ENCODE results near the gene SETDB2. TPM values are rescaled to one million over a fixed set of nuclear protein-coding genes. Genes with fewer than 3 reads are reported as not detected.

The SETDB2 gene
- polyA plus RNA-seq, 1 donor (not counting 4 experiments of a cell fraction or from before 2014, with no cell fraction given) = 5.6 TPM

DNA sequence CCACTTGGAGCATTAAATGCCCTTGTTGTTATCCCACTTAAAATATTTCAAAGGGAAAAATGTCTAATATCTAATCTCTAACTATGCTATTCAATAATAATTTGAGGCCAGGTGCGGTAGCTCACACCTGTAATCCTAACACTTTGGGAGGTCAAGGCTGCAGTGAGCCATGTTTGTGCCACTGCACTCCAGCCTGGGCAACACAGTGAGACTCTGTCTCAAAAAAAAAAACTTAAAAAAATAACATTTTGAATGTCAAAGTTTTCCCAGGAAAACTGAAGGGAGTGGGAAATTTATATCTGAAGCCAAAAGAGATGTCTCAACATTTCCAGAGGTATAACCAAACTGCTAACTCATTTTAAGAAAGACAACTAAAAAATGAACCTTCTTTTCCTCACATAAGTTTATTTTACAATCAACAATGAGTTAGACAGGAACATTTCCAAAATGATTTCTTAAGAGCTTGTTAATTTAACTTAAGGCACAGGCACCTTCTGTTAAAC, 48.1 kb upstream of the SETDB2 start:
- Histone ChIP-seq H3K9ac (ENCODE audit: control insufficient read depth, extremely low read depth, insufficient read depth, low read length) (no peak overlapping the region), H3K4me3 (ENCODE audit: control insufficient read depth in 2 of 3, extremely low read depth in 1 of 3, insufficient read depth in 2 of 3, low read depth in 1 of 3, low read length in 3 of 3) (no peak overlapping the region), H3K79me2 (ENCODE audit: control insufficient read depth, insufficient read depth, low read length) (no peaks in the 10 kb centered on the region), H4K20me1 (ENCODE audit: control insufficient read depth, extremely low read depth, insufficient read depth, low read length) (no peaks in the 10 kb centered on the region), H3K4me2 (ENCODE audit: control insufficient read depth, extremely low read depth, insufficient read depth, low read depth, low read length) (no peak overlapping the region), H3K9me1 (ENCODE audit: control insufficient read depth, extremely low read depth, insufficient read depth, low read length) (no peaks in the 10 kb centered on the region), H3K4me1 (ENCODE audit: control insufficient read depth, extremely low read depth, insufficient read depth, low read length) (no peaks in the 10 kb centered on the region), H2AFZ (ENCODE audit: control insufficient read depth, low read length) (no peak overlapping the region), H3K36me3 (ENCODE audit: control insufficient read depth in 2 of 2, extremely low read depth in 1 of 2, insufficient read depth in 2 of 2, low read length in 2 of 2) (no peaks in the 10 kb centered on the region), H3K27ac (ENCODE audit: control insufficient read depth, insufficient read depth, low read length) (no peak overlapping the region), H3K9me3 (ENCODE audit: control insufficient read depth, low read depth, low read length) (no peaks in the 10 kb centered on the region), H3K27me3 (ENCODE audit: control insufficient read depth, extremely low read depth, insufficient read depth, low read length) (no peaks in the 10 kb centered on the region)
- FAIRE-seq = no peak
- DNase-seq (ENCODE audit: low read depth, low spot score) = no peak
- TF ChIP-seq, protein P1, sequence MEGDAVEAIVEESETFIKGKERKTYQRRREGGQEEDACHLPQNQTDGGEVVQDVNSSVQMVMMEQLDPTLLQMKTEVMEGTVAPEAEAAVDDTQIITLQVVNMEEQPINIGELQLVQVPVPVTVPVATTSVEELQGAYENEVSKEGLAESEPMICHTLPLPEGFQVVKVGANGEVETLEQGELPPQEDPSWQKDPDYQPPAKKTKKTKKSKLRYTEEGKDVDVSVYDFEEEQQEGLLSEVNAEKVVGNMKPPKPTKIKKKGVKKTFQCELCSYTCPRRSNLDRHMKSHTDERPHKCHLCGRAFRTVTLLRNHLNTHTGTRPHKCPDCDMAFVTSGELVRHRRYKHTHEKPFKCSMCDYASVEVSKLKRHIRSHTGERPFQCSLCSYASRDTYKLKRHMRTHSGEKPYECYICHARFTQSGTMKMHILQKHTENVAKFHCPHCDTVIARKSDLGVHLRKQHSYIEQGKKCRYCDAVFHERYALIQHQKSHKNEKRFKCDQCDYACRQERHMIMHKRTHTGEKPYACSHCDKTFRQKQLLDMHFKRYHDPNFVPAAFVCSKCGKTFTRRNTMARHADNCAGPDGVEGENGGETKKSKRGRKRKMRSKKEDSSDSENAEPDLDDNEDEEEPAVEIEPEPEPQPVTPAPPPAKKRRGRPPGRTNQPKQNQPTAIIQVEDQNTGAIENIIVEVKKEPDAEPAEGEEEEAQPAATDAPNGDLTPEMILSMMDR (optimal IDR thresholded peaks at IDR 0.05 in 1 of 3, IDR thresholded peaks at IDR 0.05 in 1 of 3, conservative IDR thresholded peaks at IDR 0.05 in 1 of 3; ENCODE audit: extremely low read depth in 1 of 3, insufficient read depth in 2 of 3, low read length in 3 of 3) = no peak
- no peak for TF ChIP-seq EZH2 (IDR thresholded peaks at IDR 0.05; ENCODE audit: low read length)
- dilution Hi-C loops (cut with MboI; ENCODE audit: extremely low pct_ligation_motif_present, low sequenced_read_pairs) = no loop called here

GRCh38 chr13:49399801-49400472, 44.1 kb upstream of the SETDB2 start:
- FAIRE-seq (no peak), DNase-seq (ENCODE audit: low read depth, low spot score) (no peak)
- Histone ChIP-seq H3K79me2 (ENCODE audit: control insufficient read depth, insufficient read depth, low read length) (no peaks in the 10 kb centered on the region), H2AFZ (ENCODE audit: control insufficient read depth, low read length) (no peak overlapping the region), H4K20me1 (ENCODE audit: control insufficient read depth, extremely low read depth, insufficient read depth, low read length) (no peaks in the 10 kb centered on the region), H3K4me2 (ENCODE audit: control insufficient read depth, extremely low read depth, insufficient read depth, low read depth, low read length) (no peak overlapping the region), H3K4me3 (ENCODE audit: control insufficient read depth in 2 of 3, extremely low read depth in 1 of 3, insufficient read depth in 2 of 3, low read depth in 1 of 3, low read length in 3 of 3) (no peak overlapping the region), H3K9ac (ENCODE audit: control insufficient read depth, extremely low read depth, insufficient read depth, low read length) (no peak overlapping the region), H3K9me1 (ENCODE audit: control insufficient read depth, extremely low read depth, insufficient read depth, low read length) (no peaks in the 10 kb centered on the region), H3K4me1 (ENCODE audit: control insufficient read depth, extremely low read depth, insufficient read depth, low read length) (no peaks in the 10 kb centered on the region), H3K27ac (ENCODE audit: control insufficient read depth, insufficient read depth, low read length) (no peak overlapping the region), H3K27me3 (ENCODE audit: control insufficient read depth, extremely low read depth, insufficient read depth, low read length) (no peaks in the 10 kb centered on the region), H3K36me3 (ENCODE audit: control insufficient read depth in 2 of 2, extremely low read depth in 1 of 2, insufficient read depth in 2 of 2, low read length in 2 of 2) (no peaks in the 10 kb centered on the region), H3K9me3 (ENCODE audit: control insufficient read depth, low read depth, low read length) (no peaks in the 10 kb centered on the region)
- TF ChIP-seq, protein P1 (optimal IDR thresholded peaks at IDR 0.05 in 1 of 3, IDR thresholded peaks at IDR 0.05 in 1 of 3, conservative IDR thresholded peaks at IDR 0.05 in 1 of 3; ENCODE audit: extremely low read depth in 1 of 3, insufficient read depth in 2 of 3, low read length in 3 of 3) = no peak
- TF ChIP-seq EZH2 (IDR thresholded peaks at IDR 0.05; ENCODE audit: low read length) = no peak
- dilution Hi-C loops (cut with MboI; ENCODE audit: extremely low pct_ligation_motif_present, low sequenced_read_pairs) = no loop called here

Data from keratinocyte (primary cell).